ENCODE results near the gene TGFBR2.

The TGFBR2 gene

GRCh38 chr3:30676424-30677346, 70.3 kb downstream of the TGFBR2 start:
- no peak for TF ChIP-seq CTCF (IDR thresholded peaks at IDR 0.05; ENCODE audit: insufficient read depth, low read length)
- TF ChIP-seq REST (IDR thresholded peaks at IDR 0.05; ENCODE audit: insufficient replicate concordance, low read depth): no peak
- no peak for TF ChIP-seq SPI1 (IDR thresholded peaks at IDR 0.05; ENCODE audit: borderline replicate concordance, low read depth)
- no peak for TF ChIP-seq GABPA (IDR thresholded peaks at IDR 0.05; ENCODE audit: low read depth)
- no peak for TF ChIP-seq POLR2AphosphoS5 (IDR thresholded peaks at IDR 0.05; ENCODE audit: low read depth)
- H3K4me3 ChIP-seq (replicated peaks; ENCODE audit: insufficient read depth, low read length): no peak overlapping the region
- DNase-seq (ENCODE audit: low read depth in 1 of 2, low spot score in 1 of 2): no peak
- H3K27me3 ChIP-seq (ENCODE audit: insufficient read depth, poor library complexity, severe bottlenecking): no peaks in the 10 kb centered on the region
- H3K27ac ChIP-seq (replicated peaks): no peak overlapping the region

- no peak overlapping the region for H3K27ac ChIP-seq (replicated peaks)
- no peaks in the 10 kb centered on the region for H3K27me3 ChIP-seq (ENCODE audit: insufficient read depth, poor library complexity, severe bottlenecking)
- TF ChIP-seq SPI1 (IDR thresholded peaks at IDR 0.05; ENCODE audit: borderline replicate concordance, low read depth): no peak
- TF ChIP-seq REST (IDR thresholded peaks at IDR 0.05; ENCODE audit: insufficient replicate concordance, low read depth): no peak
- no peak for TF ChIP-seq GABPA (IDR thresholded peaks at IDR 0.05; ENCODE audit: low read depth)
- no peak for TF ChIP-seq CTCF (IDR thresholded peaks at IDR 0.05; ENCODE audit: insufficient read depth, low read length)
- TF ChIP-seq POLR2AphosphoS5 (IDR thresholded peaks at IDR 0.05; ENCODE audit: low read depth): no peak
- DNase-seq (ENCODE audit: low read depth in 1 of 2, low spot score in 1 of 2): no peak
- H3K4me3 ChIP-seq (replicated peaks; ENCODE audit: insufficient read depth, low read length): no peak overlapping the region
Observed at GRCh38 chr3:30677347-30677685, 70.9 kb downstream of the TGFBR2 start.

GRCh38 chr3:30679045-30679444, 72.6 kb downstream of the TGFBR2 start:
- H3K27ac ChIP-seq (replicated peaks): no peak overlapping the region

More at GRCh38 chr3:30679045-30679444, 72.6 kb downstream of the TGFBR2 start:
- no peaks in the 10 kb centered on the region for H3K27me3 ChIP-seq (ENCODE audit: insufficient read depth, poor library complexity, severe bottlenecking)
- TF ChIP-seq CTCF (IDR thresholded peaks at IDR 0.05; ENCODE audit: insufficient read depth, low read length): no peak
- TF ChIP-seq REST (IDR thresholded peaks at IDR 0.05; ENCODE audit: insufficient replicate concordance, low read depth): no peak
- TF ChIP-seq POLR2AphosphoS5 (IDR thresholded peaks at IDR 0.05; ENCODE audit: low read depth): no peak
- TF ChIP-seq SPI1 (IDR thresholded peaks at IDR 0.05; ENCODE audit: borderline replicate concordance, low read depth): no peak
- TF ChIP-seq GABPA (IDR thresholded peaks at IDR 0.05; ENCODE audit: low read depth): no peak
- DNase-seq (ENCODE audit: low read depth in 1 of 2, low spot score in 1 of 2): no peak
- no peak overlapping the region for H3K4me3 ChIP-seq (replicated peaks; ENCODE audit: insufficient read depth, low read length)

All from HL-60 (cell line).